Skeletal muscle tissue (tissue), 4 donors: ENCODE data around the gene COMMD8. TPM values are rescaled to one million over a fixed set of nuclear protein-coding genes. Genes with fewer than 3 reads are reported as not detected.

Source experiments
- H3K27ac ChIP-seq: one replicate; pipeline ENCODE4 v1.7.0; 2013; ENCODE audit warnings: mild to moderate bottlenecking, low read depth, low read length, inconsistent platforms
- H3K27me3 ChIP-seq, 3 donors: one replicate each; pipeline ENCODE4 v1.7.0; 2013; ENCODE audit warnings: low read length in 3 of 3; ENCODE audit not compliant: control insufficient read depth in 3 of 3, insufficient read depth in 3 of 3
- H3K36me3 ChIP-seq, 3 donors: one replicate each; pipeline ENCODE4 v1.7.0; 2013; ENCODE audit warnings: low read length in 3 of 3; ENCODE audit not compliant: control insufficient read depth in 3 of 3, insufficient read depth in 3 of 3
- H3K4me1 ChIP-seq, 3 donors: one replicate each; pipeline ENCODE4 v1.7.0; 2013; ENCODE audit warnings: low read length in 3 of 3, mild to moderate bottlenecking in 3 of 3; ENCODE audit not compliant: control insufficient read depth in 3 of 3, insufficient read depth in 3 of 3
- H3K4me3 ChIP-seq, 3 donors: one replicate each; pipeline ENCODE4 v1.7.0; 2013; ENCODE audit warnings: low read length in 3 of 3
- H3K9ac ChIP-seq, 3 donors: one replicate each; pipeline ENCODE4 v1.7.0; 2013; ENCODE audit warnings: low read length in 3 of 3, mild to moderate bottlenecking in 3 of 3, moderate library complexity in 2 of 3, low read depth in 1 of 3
- H3K9me3 ChIP-seq, 3 donors: one replicate each; pipeline ENCODE4 v1.7.0; 2013; ENCODE audit warnings: low read length in 3 of 3; ENCODE audit not compliant: control insufficient read depth in 3 of 3
- total RNA-seq: library from RNA; depleted of rRNA; stranded (reverse); fragments of >200 nt; gene quantifications from one replicate; pipeline ENCODE4 v1.2.3, GENCODE V29; 2014
- donor health status: Osteomylitis.

The COMMD8 gene
- total RNA-seq, 1 donor from 2014 or later: 4.7 TPM

- H3K27ac ChIP-seq: no peak overlapping the region
- no peaks in the 10 kb centered on the region for H3K36me3 ChIP-seq
- no peaks in the 10 kb centered on the region for H3K4me1 ChIP-seq
- no peak overlapping the region for H3K4me3 ChIP-seq
- H3K9ac ChIP-seq: no peak overlapping the region
- no peaks in the 10 kb centered on the region for H3K9me3 ChIP-seq
- H3K27me3 ChIP-seq: no peaks in the 10 kb centered on the region
These were observed 11.9 kb upstream of the COMMD8 start for GRCh38 chr4:47475411-47475810.

- no peaks in the 10 kb centered on the region for H3K9me3 ChIP-seq
- no peak overlapping the region for H3K4me3 ChIP-seq
- H3K4me1 ChIP-seq: no peaks in the 10 kb centered on the region
- no peak overlapping the region for H3K27ac ChIP-seq
- no peaks in the 10 kb centered on the region for H3K36me3 ChIP-seq
- no peak overlapping the region for H3K9ac ChIP-seq
- no peaks in the 10 kb centered on the region for H3K27me3 ChIP-seq
These were observed 11.3 kb upstream of the COMMD8 start for GRCh38 chr4:47474799-47475198.

- no peaks in the 10 kb centered on the region for H3K9me3 ChIP-seq
- H3K4me3 ChIP-seq: no peak overlapping the region
- no peaks in the 10 kb centered on the region for H3K36me3 ChIP-seq
- H3K9ac ChIP-seq: no peak overlapping the region
- H3K27ac ChIP-seq: no peak overlapping the region
- no peaks in the 10 kb centered on the region for H3K4me1 ChIP-seq
- H3K27me3 ChIP-seq: no peaks in the 10 kb centered on the region
These were observed 9.7 kb upstream of the COMMD8 start for GRCh38 chr4:47473141-47473750.

GRCh38 chr4:47471591-47471990 is 8.1 kb upstream of the COMMD8 start:
- no peaks in the 10 kb centered on the region for H3K9me3 ChIP-seq
- no peaks in the 10 kb centered on the region for H3K36me3 ChIP-seq
- H3K27ac ChIP-seq: no peak overlapping the region
- H3K4me1 ChIP-seq: no peaks in the 10 kb centered on the region
- no peak overlapping the region for H3K4me3 ChIP-seq
- no peaks in the 10 kb centered on the region for H3K27me3 ChIP-seq
- no peak overlapping the region for H3K9ac ChIP-seq

- Histone ChIP-seq H3K36me3 (no peaks in the 10 kb centered on the region), H3K4me1 (no peaks in the 10 kb centered on the region)
These were observed 7.6 kb upstream of the COMMD8 start for GRCh38 chr4:47471064-47471463.

GRCh38 chr4:47469951-47470350 is 6.4 kb upstream of the COMMD8 start:
- Histone ChIP-seq H3K36me3 (no peaks in the 10 kb centered on the region), H3K9me3 (no peaks in the 10 kb centered on the region), H3K27me3 (no peaks in the 10 kb centered on the region), H3K4me1 (no peaks in the 10 kb centered on the region), H3K27ac (no peak overlapping the region), H3K4me3 (no peak overlapping the region), H3K9ac (no peak overlapping the region)

More at GRCh38 chr4:47471064-47471463, 7.6 kb upstream of the COMMD8 start:
- Histone ChIP-seq H3K9me3 (no peaks in the 10 kb centered on the region), H3K27ac (no peak overlapping the region), H3K4me3 (no peak overlapping the region), H3K27me3 (no peaks in the 10 kb centered on the region), H3K9ac (no peak overlapping the region)

- no peaks in the 10 kb centered on the region for H3K9me3 ChIP-seq
- H3K4me3 ChIP-seq: no peak overlapping the region
- no peak overlapping the region for H3K9ac ChIP-seq
- H3K27ac ChIP-seq: no peak overlapping the region
- no peaks in the 10 kb centered on the region for H3K4me1 ChIP-seq
- no peaks in the 10 kb centered on the region for H3K27me3 ChIP-seq
- no peaks in the 10 kb centered on the region for H3K36me3 ChIP-seq
These were observed 5.3 kb upstream of the COMMD8 start for GRCh38 chr4:47468706-47469365.

- H3K9ac ChIP-seq: no peak overlapping the region
- H3K4me1 ChIP-seq: peaks cover 0 to 4% (median 0%) of the 10 kb centered on the region in 3 donors
- no peak overlapping the region for H3K27ac ChIP-seq
- H3K36me3 ChIP-seq: no peaks in the 10 kb centered on the region
- no peak overlapping the region for H3K4me3 ChIP-seq
- H3K27me3 ChIP-seq: no peaks in the 10 kb centered on the region
- H3K9me3 ChIP-seq: no peaks in the 10 kb centered on the region
These were observed 2.7 kb upstream of the COMMD8 start for GRCh38 chr4:47466056-47466785.

- no peak overlapping the region for H3K9ac ChIP-seq
- H3K9me3 ChIP-seq: no peaks in the 10 kb centered on the region
- no peaks in the 10 kb centered on the region for H3K36me3 ChIP-seq
- no peak overlapping the region for H3K27ac ChIP-seq
- no peaks in the 10 kb centered on the region for H3K27me3 ChIP-seq
- H3K4me1 ChIP-seq: peaks cover 0 to 4% (median 0%) of the 10 kb centered on the region in 3 donors
- no peak overlapping the region for H3K4me3 ChIP-seq
These were observed 1.5 kb upstream of the COMMD8 start for GRCh38 chr4:47465004-47465403.

- Histone ChIP-seq H3K9me3 (no peaks in the 10 kb centered on the region), H3K36me3 (peaks cover 0 to 2% (median 0%) of the 10 kb centered on the region in 3 donors), H3K27ac (no peak overlapping the region)
These were observed 685 bp downstream of the COMMD8 start for GRCh38 chr4:47462799-47463234.

More at GRCh38 chr4:47462799-47463234, 685 bp downstream of the COMMD8 start:
- H3K4me3 ChIP-seq: peak overlapping the region; percentile 75 to 95 (median 79)
- peaks cover 0 to 4% (median 0%) of the 10 kb centered on the region in 3 donors for H3K4me1 ChIP-seq
- no peaks in the 10 kb centered on the region for H3K27me3 ChIP-seq
- peak overlapping the region; percentile 72 to 84 (median 81) for H3K9ac ChIP-seq
